HCT116 (cell line): ENCODE data around the gene SELENBP1. TPM values are rescaled to one million over a fixed set of nuclear protein-coding genes. Genes with fewer than 3 reads are reported as not detected.

ENCODE experiments used
- CBX3 ChIP-seq: IDR thresholded peaks from 2 replicates; pipeline ENCODE4 v1.6.1; 2012; ENCODE audit warnings: low read depth
- EZH2 ChIP-seq: fragments of 200-600 bp; sonication (generic); IDR thresholded peaks from 2 replicates; pipeline ENCODE4 v1.6.1; 2017; ENCODE audit warnings: antibody characterized with exemption, mixed run types
- EZH2phosphoT487 ChIP-seq: fragments of 200-600 bp; IDR thresholded peaks from 2 replicates; pipeline ENCODE4 v1.6.1; 2018; ENCODE audit warnings: antibody characterized with exemption, borderline replicate concordance
- FOSL1 ChIP-seq: IDR thresholded peaks from 2 replicates; pipeline ENCODE4 v1.6.1; 2012; ENCODE audit warnings: low read depth
- MAX ChIP-seq: IDR thresholded peaks from 2 replicates; pipeline ENCODE4 v1.6.1; 2012
- POLR2A ChIP-seq: IDR thresholded peaks from 2 replicates; pipeline ENCODE4 v1.7.0; 2011; ENCODE audit warnings: borderline replicate concordance; ENCODE audit not compliant: insufficient read depth, insufficient read length; ENCODE audit errors: extremely low read depth
- POLR2AphosphoS5 ChIP-seq: IDR thresholded peaks from 2 replicates; pipeline ENCODE4 v1.6.1; 2011; ENCODE audit warnings: mild to moderate bottlenecking, low read depth, low read length, moderate library complexity
- SIN3A ChIP-seq: IDR thresholded peaks from 2 replicates; pipeline ENCODE4 v1.6.1; 2012; ENCODE audit warnings: low read depth
- SRF ChIP-seq: IDR thresholded peaks from 2 replicates; pipeline ENCODE4 v1.6.1; 2012; ENCODE audit warnings: low read depth
- YY1 ChIP-seq: IDR thresholded peaks from 2 replicates; pipeline ENCODE4 v1.6.1; 2011; ENCODE audit warnings: low read length, low read depth, moderate library complexity, mild to moderate bottlenecking; ENCODE audit not compliant: insufficient replicate concordance; ENCODE audit errors: extremely low read depth
- ZBTB33 ChIP-seq: IDR thresholded peaks from 2 replicates; pipeline ENCODE4 v1.6.1; 2011; ENCODE audit warnings: mild to moderate bottlenecking, low read length, moderate library complexity; ENCODE audit not compliant: insufficient replicate concordance; ENCODE audit errors: extremely low read depth
- ZNF274 ChIP-seq: fragments of 200-500 bp; sonication (Bioruptor generic); IDR thresholded peaks from 2 replicates; pipeline ENCODE4 v1.6.1; 2014; ENCODE audit warnings: mild to moderate bottlenecking, low read depth, low read length, inconsistent platforms
- total RNA-seq: library from RNA; stranded (reverse); gene quantifications from one replicate; pipeline ENCODE4 v1.2.1, GENCODE V29; 2021; ENCODE audit not compliant: unreplicated experiment

Gene SELENBP1
- total RNA-seq, 1 experiment from 2014 or later = 0.42 TPM

DNA sequence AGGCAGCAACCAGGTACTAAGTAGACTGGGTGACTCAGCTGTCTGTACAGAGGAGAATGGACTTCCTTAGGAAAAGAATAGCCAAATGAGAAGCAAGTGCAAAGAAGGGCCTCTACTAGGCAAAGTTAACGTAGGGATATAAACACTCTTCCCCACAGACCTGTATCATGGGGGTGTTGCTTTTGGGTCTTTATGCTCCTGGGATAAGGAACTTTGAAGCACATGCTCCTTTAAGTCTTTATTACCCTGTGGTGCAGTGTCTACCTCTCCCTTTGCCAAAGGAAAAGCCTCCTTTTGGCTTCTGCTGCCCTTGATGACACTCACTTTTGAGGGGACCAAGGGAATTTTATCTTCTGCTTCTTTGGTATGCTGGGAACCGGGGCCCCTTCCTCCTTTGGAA is 30.5 kb downstream of the SELENBP1 start (continued):
- TF ChIP-seq POLR2AphosphoS5 (no peak), ZNF274 (no peak), POLR2A (no peak), YY1 (no peak), SIN3A (no peak), SRF (no peak), FOSL1 (no peak), CBX3 (no peak), EZH2phosphoT487 (no peak), ZBTB33 (no peak), EZH2 (no peak), MAX (no peak)
- TF ChIP-seq, all 23 proteins: peak for 0
